Fibroblast of skin of left quadriceps (primary cell): Measurements from ENCODE around the gene DHPS.
"Not testable (repeated sequence)": the region's sequence is repeated elsewhere in the genome, so short reads cannot be mapped to it uniquely, and the experiment has no call there.

Experiments used
- DNase-seq, 2 experiments: peaks; one replicate each; pipeline ENCODE4 v3.0.0-alpha.2; 2013; ENCODE audit warnings: low read depth in 2 of 2

DHPS gene

DNA sequence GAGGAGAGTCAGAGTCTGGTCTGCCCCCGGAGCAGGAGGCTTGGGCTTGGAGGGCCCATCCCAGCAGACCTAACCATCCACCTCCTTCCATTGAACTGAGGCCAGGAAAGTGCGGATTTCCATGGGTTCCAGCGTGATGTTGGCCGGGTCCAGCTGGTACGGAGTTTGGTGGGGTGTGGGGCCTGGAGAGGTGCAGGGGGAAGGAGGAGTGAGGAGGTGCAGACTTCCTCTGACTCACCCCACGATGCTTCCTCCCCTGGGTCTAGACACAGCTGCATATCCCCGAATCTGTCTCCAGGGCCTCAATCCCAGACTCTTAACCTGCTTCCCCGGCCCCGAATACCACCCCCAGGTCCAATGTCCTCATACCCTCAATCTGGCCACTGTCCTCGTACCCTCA, 35.1 kb downstream of the DHPS start:
- no peak for DNase-seq

- not testable (repeated sequence) for DNase-seq
Measured at GRCh38 chr19:12643716-12644115, 38.0 kb downstream of the DHPS start.

DNA sequence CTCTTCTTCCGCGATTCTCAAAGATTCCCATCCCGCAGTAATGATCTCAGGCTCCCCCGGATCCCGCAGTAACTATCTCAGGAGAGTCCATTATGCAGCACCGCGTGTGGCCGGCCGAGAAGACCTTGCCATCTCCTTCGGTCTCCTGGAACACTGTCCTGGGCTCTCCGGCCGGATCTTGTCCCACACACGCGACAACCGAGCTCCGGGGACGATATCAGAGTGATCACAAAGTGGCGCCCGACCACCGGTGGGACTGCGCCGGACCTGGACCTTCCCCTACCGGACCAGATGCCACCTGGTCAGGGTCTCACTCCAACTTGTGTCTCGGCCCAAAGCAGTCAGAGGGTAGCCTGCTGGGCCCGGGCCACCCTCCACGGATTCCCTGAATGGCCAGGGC, 39.2 kb downstream of the DHPS start:
- no peak for DNase-seq

DNA sequence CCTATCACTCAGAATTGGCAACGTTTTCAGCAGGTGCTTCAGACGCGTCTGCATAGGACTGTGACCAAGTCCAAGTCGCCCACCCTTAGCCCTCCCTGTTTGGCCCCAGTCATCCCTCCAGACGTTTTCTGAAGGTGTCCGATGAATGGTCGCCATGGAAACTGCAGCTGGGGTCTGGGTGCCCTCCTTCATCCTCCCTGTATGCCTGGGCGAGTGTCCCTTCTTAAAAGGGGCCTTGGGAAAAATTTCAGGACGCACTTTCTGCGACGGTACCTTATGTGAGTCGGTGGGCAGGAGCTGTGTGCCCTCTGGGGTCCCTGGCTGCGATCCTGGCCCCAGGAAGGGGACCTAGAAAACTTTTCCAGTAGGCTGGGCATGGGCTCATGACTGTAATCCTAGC, 40.2 kb downstream of the DHPS start:
- no peak for DNase-seq

- DNase-seq = peak; percentile 27 to 37
Measured at GRCh38 chr19:12639901-12640613, 41.6 kb downstream of the DHPS start.

DNA sequence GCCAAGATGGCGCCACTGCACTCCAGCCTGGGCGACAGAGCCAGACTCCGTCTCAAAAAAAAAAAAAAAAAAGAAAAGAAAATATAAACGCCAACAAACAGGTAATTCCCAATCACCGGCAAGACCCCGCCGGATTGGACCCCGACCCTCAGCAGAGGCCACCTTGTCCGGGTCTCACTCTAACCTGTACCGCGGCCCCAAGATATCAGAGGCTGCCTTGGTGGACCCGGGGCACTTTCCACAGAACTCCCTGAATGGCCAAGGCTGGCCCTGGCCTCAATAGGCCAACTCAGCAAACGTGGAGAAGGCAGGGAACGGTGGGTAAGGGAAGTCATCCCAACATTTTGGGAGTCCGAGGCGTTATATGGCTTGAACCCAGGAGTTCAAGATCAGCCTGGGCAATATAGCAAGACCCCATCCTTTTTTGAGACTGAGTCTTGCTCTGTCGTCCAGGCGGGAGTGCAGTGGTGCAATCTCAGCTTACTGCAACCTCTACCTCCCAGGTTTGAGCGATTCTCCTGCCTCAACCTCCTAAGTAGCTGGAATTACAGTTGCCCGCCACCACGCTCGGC, 43.0 kb downstream of the DHPS start:
- DNase-seq = no peak

DNA sequence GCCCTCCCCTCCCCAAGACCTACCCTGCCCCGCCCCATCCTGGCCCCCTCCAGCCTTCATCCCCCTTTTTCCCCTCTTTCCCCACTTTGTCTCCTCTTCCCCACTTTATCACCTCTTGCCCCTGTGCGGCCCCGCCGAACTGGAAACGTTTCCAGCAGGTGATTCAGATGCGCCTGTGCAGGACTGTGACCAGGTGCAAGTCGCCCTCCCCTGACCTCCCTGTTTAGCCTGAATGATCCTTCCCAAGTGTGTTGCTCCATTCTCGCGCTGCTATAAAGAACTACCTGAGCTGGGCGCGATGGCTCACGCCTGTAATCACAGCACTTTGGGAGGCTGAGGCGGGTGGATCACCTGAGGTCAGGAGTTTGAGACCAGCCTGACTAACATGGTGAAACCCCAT, 45.0 kb downstream of the DHPS start:
- no peak for DNase-seq

- no peak for DNase-seq
Measured at GRCh38 chr19:12629215-12629614, 52.5 kb downstream of the DHPS start.

GRCh38 chr19:12628040-12629022, 53.3 kb downstream of the DHPS start:
- no peak for DNase-seq

- DNase-seq = no peak
Measured at GRCh38 chr19:12626958-12627357, 54.7 kb downstream of the DHPS start.
